Measurements from ENCODE around the gene TPM4. TPM values are rescaled to one million over a fixed set of nuclear protein-coding genes. Genes with fewer than 3 reads are reported as not detected.
A peak's percentile ranks its signal among the peaks of the same experiment; 100 is the strongest.

Gene TPM4
- total and polyA plus RNA-seq, 2 of the 8 experiments (the other 6 are each of a cell fraction or from before 2014, with no cell fraction given) = 160 to 359 TPM

DNA sequence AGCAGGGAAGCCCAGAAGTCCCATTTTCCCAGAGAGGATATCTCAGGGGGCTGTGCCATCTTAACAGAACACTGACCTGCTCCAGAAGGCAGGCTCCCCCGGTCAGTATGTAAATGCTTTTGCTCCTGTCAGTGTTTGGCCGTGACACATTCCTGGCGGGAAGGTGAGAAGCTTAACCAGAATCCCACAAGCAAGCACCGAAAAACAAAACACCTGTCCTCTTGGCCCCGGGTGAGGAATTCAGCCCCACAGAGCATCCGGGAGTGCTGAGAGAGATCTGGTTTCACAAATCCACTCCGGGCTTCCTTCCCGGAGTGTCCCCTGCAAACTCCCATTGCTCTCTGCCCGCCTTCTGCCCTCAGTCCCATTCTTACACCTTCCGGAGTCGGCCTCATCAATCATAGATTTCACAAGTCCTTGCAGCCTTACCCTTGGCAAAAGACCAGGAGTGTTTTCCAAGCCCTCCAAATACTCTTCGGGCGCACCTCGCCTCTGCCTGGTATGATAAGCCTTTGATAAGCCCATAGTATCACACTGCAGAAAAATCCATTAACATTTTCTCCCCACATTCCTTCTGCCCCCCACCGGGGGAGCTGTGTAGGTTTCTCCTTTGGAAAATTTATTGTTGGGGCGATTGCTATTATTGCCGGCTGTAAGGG, 12.2 kb downstream of the TPM4 start:
- no peaks in the 10 kb centered on the region for H3K9me3 ChIP-seq (ENCODE audit: insufficient read depth in 2 of 2, low read depth in 1 of 2, low read length in 1 of 2)
- no peak overlapping the region for H2BK12ac ChIP-seq (ENCODE audit: low read depth, low read length)
- peaks cover 0 to 9% of the 10 kb centered on the region in 2 experiments; a peak in 1 of 4 replicates for H3K79me2 ChIP-seq (ENCODE audit: control insufficient read depth in 1 of 2, insufficient read depth in 2 of 2, low read length in 2 of 2)
- H2BK120ac ChIP-seq (replicated peaks; ENCODE audit: low read depth, low read length) = no peak overlapping the region
- FAIRE-seq = no peak
- H2AK5ac ChIP-seq (ENCODE audit: low read depth, low read length) = no peak overlapping the region
- H3K23me2 ChIP-seq (ENCODE audit: low read depth, low read length) = no peaks in the 10 kb centered on the region
- peak overlapping the region; percentile 29; the same call in 1 of the 2 replicates for H4K8ac ChIP-seq (ENCODE audit: extremely low read depth, insufficient read depth, low read length)
- H3K23ac ChIP-seq (ENCODE audit: insufficient read length) = no peak overlapping the region
- ChIA-PET POLR2A (ENCODE audit: partially characterized antibody) (interaction anchor here (0.6 to 37.0 kb wide), 4 partner anchors 7 to 393 kb away, joined by 4 to 582 read pairs (median 293); partner anchors contain the start of genes HSH2D, RAB8A and TPM4), CTCF (ENCODE audit: partially characterized antibody) (interaction anchor here (0.9 to 1.9 kb wide), 6 partner anchors 11 to 87 kb away, joined by 3 to 6 read pairs (median 4); partner anchors contain the start of gene RAB8A)
- H2BK15ac ChIP-seq (ENCODE audit: low read length) = no peak overlapping the region
- H3K56ac ChIP-seq (replicated peaks; ENCODE audit: insufficient read length, low read depth, low read length) = no peak overlapping the region
- H3K4ac ChIP-seq (replicated peaks; ENCODE audit: insufficient read length, low read depth, low read length) = no peak overlapping the region
- no peak overlapping the region for H2AFZ ChIP-seq (ENCODE audit: low read length)
- 91% methylated on average over 17 of the region's 17 CpGs; no CpG with 5 or more reads in 1 of the 2 experiments for WGBS, 2 experiments (ENCODE audit: extremely low coverage in 1 of 2, insufficient coverage in 1 of 2, insufficient read length in 1 of 2, insufficient replicate concordance in 2 of 2, low coverage in 1 of 2, low lambda C conversion rate in 2 of 2, missing lambda C conversion rate in 1 of 2)
- peaks cover 0 to 13% of the 10 kb centered on the region in 2 experiments for H4K20me1 ChIP-seq (replicated peaks in 1 of 2; ENCODE audit: control insufficient read depth in 1 of 2, insufficient read depth in 2 of 2, low read length in 2 of 2)
- H3K79me1 ChIP-seq (ENCODE audit: low read depth, low read length) = peaks cover 3% of the 10 kb centered on the region; the same call in 1 of the 2 replicates
- no peak overlapping the region for H3K9ac ChIP-seq (replicated peaks in 1 of 4; ENCODE audit: extremely low read depth in 1 of 4, low read depth in 3 of 4, low read length in 3 of 4)
- no peak overlapping the region for H3K18ac ChIP-seq (ENCODE audit: extremely low read depth, low read length)
- no peak overlapping the region for H4K91ac ChIP-seq (replicated peaks; ENCODE audit: insufficient read length, low read length)
- H3K27me3 ChIP-seq (replicated peaks in 1 of 4; ENCODE audit: control insufficient read depth in 3 of 4, extremely low read depth in 1 of 4, insufficient read depth in 3 of 4, low read length in 3 of 4) = no peaks in the 10 kb centered on the region
- H3K36me3 ChIP-seq (ENCODE audit: control insufficient read depth in 2 of 4, insufficient read depth in 4 of 4, low read length in 3 of 4) = peaks cover 51 to 99% (median 85%) of the 10 kb centered on the region in 4 experiments
- TF ChIP-seq CBX5 (IDR thresholded peaks at IDR 0.05; ENCODE audit: low read depth, low read length) (no peak), RAD21 (IDR thresholded peaks at IDR 0.05 in 1 of 2, conservative IDR thresholded peaks at IDR 0.05 in 1 of 2; ENCODE audit: low read depth in 2 of 2, low read length in 2 of 2) (no peak), YY1 (IDR thresholded peaks at IDR 0.05; ENCODE audit: low read depth, low read length) (no peak), SP2 (IDR thresholded peaks at IDR 0.05; ENCODE audit: low read length) (no peak), POLR2A (IDR thresholded peaks at IDR 0.05; ENCODE audit: control extremely low read depth in 1 of 2, low read depth in 2 of 2, low read length in 2 of 2) (peak in 1 of 2 experiments; percentile 55; a peak in 1 of 3 replicates), NANOG (IDR thresholded peaks at IDR 0.05; ENCODE audit: insufficient read depth, low read depth, low read length, poor library complexity, severe bottlenecking) (no peak)
- TF ChIP-seq, protein P1, sequence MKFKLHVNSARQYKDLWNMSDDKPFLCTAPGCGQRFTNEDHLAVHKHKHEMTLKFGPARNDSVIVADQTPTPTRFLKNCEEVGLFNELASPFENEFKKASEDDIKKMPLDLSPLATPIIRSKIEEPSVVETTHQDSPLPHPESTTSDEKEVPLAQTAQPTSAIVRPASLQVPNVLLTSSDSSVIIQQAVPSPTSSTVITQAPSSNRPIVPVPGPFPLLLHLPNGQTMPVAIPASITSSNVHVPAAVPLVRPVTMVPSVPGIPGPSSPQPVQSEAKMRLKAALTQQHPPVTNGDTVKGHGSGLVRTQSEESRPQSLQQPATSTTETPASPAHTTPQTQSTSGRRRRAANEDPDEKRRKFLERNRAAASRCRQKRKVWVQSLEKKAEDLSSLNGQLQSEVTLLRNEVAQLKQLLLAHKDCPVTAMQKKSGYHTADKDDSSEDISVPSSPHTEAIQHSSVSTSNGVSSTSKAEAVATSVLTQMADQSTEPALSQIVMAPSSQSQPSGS (IDR thresholded peaks at IDR 0.05; ENCODE audit: low read length) = no peak
- H3K4me2 ChIP-seq (ENCODE audit: insufficient read depth in 1 of 2, low read depth in 2 of 2, low read length in 2 of 2) = no peak overlapping the region
- no peaks in the 10 kb centered on the region for H3K4me1 ChIP-seq (replicated peaks in 1 of 4; ENCODE audit: control insufficient read depth in 3 of 4, insufficient read depth in 4 of 4, low read length in 3 of 4)
- H3K27ac ChIP-seq (ENCODE audit: low read depth, low read length) = no peak overlapping the region
- no peak overlapping the region for H2BK5ac ChIP-seq (ENCODE audit: low read depth, low read length)
- no peak overlapping the region for H4K5ac ChIP-seq (ENCODE audit: insufficient read length, low read depth, low read length)
- no peak overlapping the region for H2BK20ac ChIP-seq (ENCODE audit: low read length)
- DNase-seq (ENCODE audit: low read depth in 1 of 2, low spot score in 2 of 2) = no peak
- H3K4me3 ChIP-seq (ENCODE audit: extremely low read depth in 1 of 4, insufficient read depth in 2 of 4, low read depth in 3 of 4, low read length in 4 of 4) = no peak overlapping the region
- no peak overlapping the region for H3K14ac ChIP-seq (ENCODE audit: insufficient read length)
